Measurements from ENCODE around the gene BMP7. TPM values are rescaled to one million over a fixed set of nuclear protein-coding genes. Genes with fewer than 3 reads are reported as not detected.
A peak's percentile ranks its signal among the peaks of the same experiment; 100 is the strongest.

BMP7 gene
- total and polyA plus RNA-seq, 8 donors, result 0.12 to 2.5 (median 0.33) TPM; not detected in 1

- WGBS, 2 donors, result 29 to 30% methylated on average over 5 of the region's 5 CpGs
- peak in 3 of 4 donors; percentile 69 to 91 (median 84) for ATAC-seq
- TF ChIP-seq, protein P1, sequence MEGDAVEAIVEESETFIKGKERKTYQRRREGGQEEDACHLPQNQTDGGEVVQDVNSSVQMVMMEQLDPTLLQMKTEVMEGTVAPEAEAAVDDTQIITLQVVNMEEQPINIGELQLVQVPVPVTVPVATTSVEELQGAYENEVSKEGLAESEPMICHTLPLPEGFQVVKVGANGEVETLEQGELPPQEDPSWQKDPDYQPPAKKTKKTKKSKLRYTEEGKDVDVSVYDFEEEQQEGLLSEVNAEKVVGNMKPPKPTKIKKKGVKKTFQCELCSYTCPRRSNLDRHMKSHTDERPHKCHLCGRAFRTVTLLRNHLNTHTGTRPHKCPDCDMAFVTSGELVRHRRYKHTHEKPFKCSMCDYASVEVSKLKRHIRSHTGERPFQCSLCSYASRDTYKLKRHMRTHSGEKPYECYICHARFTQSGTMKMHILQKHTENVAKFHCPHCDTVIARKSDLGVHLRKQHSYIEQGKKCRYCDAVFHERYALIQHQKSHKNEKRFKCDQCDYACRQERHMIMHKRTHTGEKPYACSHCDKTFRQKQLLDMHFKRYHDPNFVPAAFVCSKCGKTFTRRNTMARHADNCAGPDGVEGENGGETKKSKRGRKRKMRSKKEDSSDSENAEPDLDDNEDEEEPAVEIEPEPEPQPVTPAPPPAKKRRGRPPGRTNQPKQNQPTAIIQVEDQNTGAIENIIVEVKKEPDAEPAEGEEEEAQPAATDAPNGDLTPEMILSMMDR (IDR thresholded peaks at IDR 0.05), result peak in 1 of 4 donors; percentile 9
- no peak overlapping the region for H3K27ac ChIP-seq
- no peak for FAIRE-seq
- intact Hi-C loops (cut with DNase I), result loop anchor here in 1 of 3 donors (10.0 kb wide), 1 partner anchor 56 kb away; no protein-coding TSS in a partner anchor
- H3K27me3 ChIP-seq, result no peaks in the 10 kb centered on the region
- no peak overlapping the region for H3K4me3 ChIP-seq
- H3K4me1 ChIP-seq, result no peaks in the 10 kb centered on the region
- DNase-seq, result peak in 3 of 6 donors; percentile 11 to 28 (median 28)
- no peaks in the 10 kb centered on the region for H3K36me3 ChIP-seq
- H3K9me3 ChIP-seq, result no peaks in the 10 kb centered on the region
Measured at GRCh38 chr20:57180954-57181353, 85.5 kb downstream of the BMP7 start.

- ATAC-seq (no peak), FAIRE-seq (no peak), DNase-seq (no peak)
- intact Hi-C loops (cut with DNase I), result loop anchor here in 1 of 3 donors (10.0 kb wide), 1 partner anchor 56 kb away; no protein-coding TSS in a partner anchor
- Histone ChIP-seq H3K4me3 (no peak overlapping the region), H3K36me3 (no peaks in the 10 kb centered on the region), H3K4me1 (no peaks in the 10 kb centered on the region), H3K27me3 (no peaks in the 10 kb centered on the region), H3K27ac (no peak overlapping the region), H3K9me3 (no peaks in the 10 kb centered on the region)
- 65 to 76% methylated on average over 10 of the region's 10 CpGs for WGBS, 2 donors
- TF ChIP-seq, protein P1 (IDR thresholded peaks at IDR 0.05), result no peak
Measured at GRCh38 chr20:57180387-57180786, 86.1 kb downstream of the BMP7 start.

DNA sequence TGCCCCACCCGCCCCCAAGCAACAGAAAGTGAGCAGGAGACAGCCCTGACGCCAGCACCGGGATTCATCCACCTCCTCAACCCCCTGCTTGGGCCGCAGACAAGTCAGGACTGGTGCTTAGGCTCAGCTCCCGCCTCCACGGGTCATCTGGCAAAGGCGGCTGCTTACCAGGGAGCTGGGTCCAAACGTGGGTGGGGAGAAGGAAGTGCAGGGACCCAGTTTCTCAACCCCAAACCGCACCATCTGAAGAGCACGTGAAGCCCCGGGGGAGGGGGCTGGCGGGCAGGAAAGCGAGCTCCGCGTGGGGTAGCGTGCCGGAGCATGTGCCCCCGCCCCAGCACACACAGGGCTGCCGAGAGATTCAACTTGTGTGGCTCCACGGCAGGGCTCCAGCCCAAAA, 87.2 kb downstream of the BMP7 start:
- ATAC-seq (peak in 1 of 4 donors; percentile 18), DNase-seq (no peak), FAIRE-seq (no peak)
- no peaks in the 10 kb centered on the region for H3K36me3 ChIP-seq
- no peak overlapping the region for H3K27ac ChIP-seq
- no peaks in the 10 kb centered on the region for H3K27me3 ChIP-seq
- H3K4me3 ChIP-seq, result no peak overlapping the region
- TF ChIP-seq, protein P1 (IDR thresholded peaks at IDR 0.05), result no peak
- no peaks in the 10 kb centered on the region for H3K4me1 ChIP-seq
- 71 to 72% methylated on average over 20 of the region's 20 CpGs for WGBS, 2 donors
- intact Hi-C loops (cut with DNase I), result no loop called here
- no peaks in the 10 kb centered on the region for H3K9me3 ChIP-seq

DNA sequence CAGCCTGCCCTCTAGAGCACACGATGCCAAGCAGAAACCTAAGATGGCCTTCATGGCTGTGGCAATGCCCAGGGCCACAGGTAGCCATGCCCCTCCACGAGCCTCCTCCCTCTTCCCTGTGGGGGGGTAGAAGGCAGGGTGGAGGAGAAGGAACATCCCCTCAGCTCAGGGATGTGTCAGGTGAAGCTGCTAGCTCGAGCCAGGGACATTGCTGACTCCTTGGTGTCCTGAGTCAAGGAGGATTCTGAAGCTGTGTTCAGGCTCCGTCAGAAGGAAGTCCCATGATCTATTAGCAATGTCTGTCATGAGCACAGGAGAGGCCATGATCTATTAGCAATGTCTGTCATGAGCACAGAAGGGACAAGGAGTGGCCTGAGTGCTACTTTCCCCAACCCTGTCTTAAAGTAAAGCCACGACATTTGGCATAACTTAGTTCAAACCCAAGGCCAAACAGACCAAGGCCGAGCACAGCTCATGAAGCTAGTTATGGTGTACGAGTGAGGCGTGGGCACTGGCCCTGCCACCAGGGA, 87.8 kb downstream of the BMP7 start:
- DNase-seq (no peak), FAIRE-seq (no peak), ATAC-seq (no peak)
- Histone ChIP-seq H3K36me3 (no peaks in the 10 kb centered on the region), H3K9me3 (no peaks in the 10 kb centered on the region), H3K4me1 (no peaks in the 10 kb centered on the region), H3K27ac (no peak overlapping the region), H3K27me3 (no peaks in the 10 kb centered on the region), H3K4me3 (no peak overlapping the region)
- intact Hi-C loops (cut with DNase I), result no loop called here
- TF ChIP-seq, protein P1 (IDR thresholded peaks at IDR 0.05), result no peak
- 75 to 83% methylated on average over 8 of the region's 8 CpGs for WGBS, 2 donors

GRCh38 chr20:57177636-57178280, 88.7 kb downstream of the BMP7 start:
- H3K9me3 ChIP-seq, result no peaks in the 10 kb centered on the region
- no peaks in the 10 kb centered on the region for H3K4me1 ChIP-seq
- ATAC-seq (no peak), DNase-seq (no peak), FAIRE-seq (no peak)
- H3K27ac ChIP-seq, result no peak overlapping the region
- intact Hi-C loops (cut with DNase I), result no loop called here
- no peak overlapping the region for H3K4me3 ChIP-seq
- H3K27me3 ChIP-seq, result no peaks in the 10 kb centered on the region
- no peaks in the 10 kb centered on the region for H3K36me3 ChIP-seq
- 82 to 87% methylated on average over 19 of the region's 19 CpGs for WGBS, 2 donors
- TF ChIP-seq, protein P1 (IDR thresholded peaks at IDR 0.05), result no peak

Measured in pancreas (tissue), 10 donors.